SK-N-SH (cell line): ENCODE measurements around the gene KDM4C. TPM values are rescaled to one million over a fixed set of nuclear protein-coding genes. Genes with fewer than 3 reads are reported as not detected.

ENCODE experiments used
- CTCF ChIA-PET: fragments of 300-600, 350-600 bp; formaldehyde crosslinking; extraction: SDS; loops from one replicate; lab custom pipeline; 2021; lab: Yijun Ruan, JAX
- POLR2A ChIA-PET: fragments of 350-600 bp; sonication (Branson Sonifier 250); formaldehyde crosslinking; extraction: SDS; loops from one replicate; lab custom pipeline; 2020; ENCODE audit warnings: antibody characterized with exemption, inconsistent platforms; lab: Yijun Ruan, JAX
- DNase-seq: peaks from one replicate; pipeline ENCODE4 v3.0.0; 2012
- H2AFZ ChIP-seq: fragments of 200-600 bp; sonication (generic); 2 replicates; pipeline ENCODE4 v1.8.1; 2016; ENCODE audit warnings: antibody characterized with exemption, mild to moderate bottlenecking, low read depth
- H3F3A ChIP-seq: fragments of 200-600 bp; sonication (generic); replicated peaks from 2 replicates; pipeline ENCODE3; 2016; ENCODE audit warnings: antibody characterized with exemption, mild to moderate bottlenecking; ENCODE audit not compliant: insufficient read depth
- H3K27ac ChIP-seq, 2 experiments: fragments of 200-500 bp in 1 of 2; fragments of 200-600 bp in 1 of 2; sonication (Bioruptor generic) in 1 of 2; sonication (generic), shearing (Covaris generic) in 1 of 2; 2 replicates each; pipeline versions ENCODE4 v1.5.1 to v1.6.1; 2014 to 2016; ENCODE audit warnings: low read depth in 2 of 2, inconsistent platforms in 1 of 2, low read length in 1 of 2, mild to moderate bottlenecking in 1 of 2, mixed read lengths in 1 of 2
- H3K27me3 ChIP-seq: fragments of 200-600 bp; sonication (generic), shearing (Covaris generic); 2 replicates; pipeline ENCODE4 v1.6.1; 2016; ENCODE audit warnings: mixed run types; ENCODE audit not compliant: insufficient read depth
- H3K36me3 ChIP-seq, 2 experiments: fragments of 200-500 bp in 1 of 2; fragments of 200-600 bp in 1 of 2; sonication (Bioruptor generic) in 1 of 2; sonication (generic) in 1 of 2; replicated peaks in 1 of 2; 2 replicates each; pipeline versions ENCODE3 to v1.5.1; 2014 to 2016; ENCODE audit warnings: low read length in 1 of 2, mild to moderate bottlenecking in 1 of 2; ENCODE audit not compliant: insufficient read depth in 2 of 2, control insufficient read depth in 1 of 2
- H3K4me1 ChIP-seq, 2 experiments: fragments of 200-500 bp in 1 of 2; fragments of 200-600 bp in 1 of 2; sonication (Bioruptor generic) in 1 of 2; sonication (generic), shearing (Covaris generic) in 1 of 2; 2 replicates each; pipeline versions ENCODE4 v1.5.1 to v1.6.1; 2014 to 2016; ENCODE audit warnings: low read depth in 1 of 2, low read length in 1 of 2, mixed run types in 1 of 2; ENCODE audit not compliant: insufficient read depth in 2 of 2, control insufficient read depth in 1 of 2
- H3K4me2 ChIP-seq: fragments of 200-600 bp; sonication (generic), shearing (Covaris generic); 2 replicates; pipeline ENCODE4 v1.6.1; 2017; ENCODE audit warnings: mixed run types
- H3K4me3 ChIP-seq, 2 experiments: fragments of 200-500 bp in 1 of 2; fragments of 200-600 bp in 1 of 2; sonication (Bioruptor generic) in 1 of 2; sonication (generic), shearing (Covaris generic) in 1 of 2; 2 replicates each; pipeline versions ENCODE4 v1.5.1 to v1.8.1; 2014 to 2016; ENCODE audit warnings: low read depth in 2 of 2, inconsistent platforms in 1 of 2, low read length in 1 of 2, mild to moderate bottlenecking in 1 of 2, mixed read lengths in 1 of 2, moderate library complexity in 1 of 2
- H3K79me2 ChIP-seq: fragments of 200-600 bp; sonication (generic); 2 replicates; pipeline ENCODE4 v1.8.1; 2017; ENCODE audit warnings: mild to moderate bottlenecking; ENCODE audit not compliant: insufficient read depth
- H3K9ac ChIP-seq: fragments of 200-600 bp; sonication (generic); 2 replicates; pipeline ENCODE4 v1.6.1; 2017; ENCODE audit warnings: mixed run types
- H3K9me2 ChIP-seq: fragments of 200-600 bp; sonication (generic); 2 replicates; pipeline ENCODE4 v1.6.1; 2017; ENCODE audit warnings: mixed run types
- H3K9me3 ChIP-seq: fragments of 200-600 bp; sonication (generic); 2 replicates; pipeline ENCODE4 v1.6.1; 2017; ENCODE audit warnings: mixed run types, mild to moderate bottlenecking, moderate library complexity
- H4K20me1 ChIP-seq: fragments of 200-600 bp; sonication (generic); 2 replicates; pipeline ENCODE4 v1.6.1; 2017; ENCODE audit warnings: mild to moderate bottlenecking, mixed run types; ENCODE audit not compliant: insufficient read depth
- CHD2 ChIP-seq: fragments of 150-350 bp; IDR thresholded peaks from 2 replicates; pipeline ENCODE4 v1.6.1; 2018; ENCODE audit warnings: low read length; ENCODE audit not compliant: partially characterized antibody
- EZH2phosphoT487 ChIP-seq: fragments of 200-600 bp; sonication (generic); IDR thresholded peaks from 2 replicates; pipeline ENCODE4 v1.6.1; 2017; ENCODE audit warnings: low read depth, mixed run types, mild to moderate bottlenecking, antibody characterized with exemption, moderate library complexity, borderline replicate concordance
- FOSL2 ChIP-seq: IDR thresholded peaks from 2 replicates; pipeline ENCODE4 v1.4.0; 2012; ENCODE audit warnings: low read depth, mild to moderate bottlenecking, moderate library complexity, borderline replicate concordance
- JUND ChIP-seq: IDR thresholded peaks from 2 replicates; pipeline ENCODE4 v1.4.0; 2012
- MAX ChIP-seq: IDR thresholded peaks from 2 replicates; pipeline ENCODE4 v1.4.0; 2012; ENCODE audit warnings: low read depth
- NFIC ChIP-seq: IDR thresholded peaks from 2 replicates; pipeline ENCODE4 v1.4.0; 2012; ENCODE audit warnings: borderline replicate concordance
- NRF1 ChIP-seq: IDR thresholded peaks from 2 replicates; pipeline ENCODE4 v1.6.1; 2012; ENCODE audit warnings: low read depth, mild to moderate bottlenecking, low read length
- PBX3 ChIP-seq: IDR thresholded peaks from 2 replicates; pipeline ENCODE4; 2012
- RAD21 ChIP-seq: IDR thresholded peaks from 2 replicates; pipeline ENCODE4 v1.6.1; 2012; ENCODE audit warnings: mild to moderate bottlenecking, low read length
- SIN3A ChIP-seq: IDR thresholded peaks from 2 replicates; pipeline ENCODE4 v1.6.1; 2012; ENCODE audit warnings: low read depth, mild to moderate bottlenecking, low read length, moderate library complexity, borderline replicate concordance
- SMC3 ChIP-seq: IDR thresholded peaks from 2 replicates; pipeline ENCODE4 v1.6.1; 2012; ENCODE audit warnings: low read depth, low read length, improper control_type of control experiment
- TCF12 ChIP-seq: IDR thresholded peaks from 2 replicates; pipeline ENCODE4 v1.4.0; 2012
- TEAD4 ChIP-seq: IDR thresholded peaks from 2 replicates; pipeline ENCODE4 v1.4.0; 2012; ENCODE audit warnings: mild to moderate bottlenecking, borderline replicate concordance; ENCODE audit not compliant: insufficient read depth
- USF1 ChIP-seq: IDR thresholded peaks from 2 replicates; pipeline ENCODE4 v1.4.0; 2012; ENCODE audit warnings: low read depth, borderline replicate concordance
- USF2 ChIP-seq: fragments of 150-350 bp; IDR thresholded peaks from 2 replicates; pipeline ENCODE4 v1.6.1; 2017; ENCODE audit warnings: antibody characterized with exemption, low read length, low read depth, borderline replicate concordance
- YY1 ChIP-seq: IDR thresholded peaks from 2 replicates; pipeline ENCODE4 v1.4.0; 2012; ENCODE audit warnings: low read depth, mild to moderate bottlenecking
- WGBS: methylation state at CpG from one replicate; pipeline ENCODE4 v1.1.6; 2017; ENCODE audit warnings: low lambda C conversion rate; 5-methylcytosine and 5-hydroxymethylcytosine counted together
- polyA plus RNA-seq, 3 experiments: library from polyadenylated mRNA; depleted of rRNA; stranded (reverse); fragments of >200 nt; gene quantifications; 2 replicates each; pipeline ENCODE4 v1.2.3, GENCODE V29; 2012
- TF ChIP-seq, protein P1 (sequence below): fragments of 200-600 bp; sonication (generic); IDR thresholded peaks from 2 replicates; pipeline ENCODE4 v1.6.1; 2017; ENCODE audit warnings: antibody characterized with exemption, mild to moderate bottlenecking, moderate library complexity
- TF ChIP-seq, protein P2 (sequence below): fragments of 150-350 bp; IDR thresholded peaks from 2 replicates; pipeline ENCODE4 v1.6.1; 2016; ENCODE audit warnings: mild to moderate bottlenecking, low read depth, low read length
- TF ChIP-seq, protein P3 (sequence below): IDR thresholded peaks from 2 replicates; pipeline ENCODE4 v1.4.0; 2012; ENCODE audit warnings: low read depth, borderline replicate concordance

Gene KDM4C
- polyA plus RNA-seq, 1 of the 3 experiments (the other 2 are of a cell fraction) = 9.4 TPM

DNA sequence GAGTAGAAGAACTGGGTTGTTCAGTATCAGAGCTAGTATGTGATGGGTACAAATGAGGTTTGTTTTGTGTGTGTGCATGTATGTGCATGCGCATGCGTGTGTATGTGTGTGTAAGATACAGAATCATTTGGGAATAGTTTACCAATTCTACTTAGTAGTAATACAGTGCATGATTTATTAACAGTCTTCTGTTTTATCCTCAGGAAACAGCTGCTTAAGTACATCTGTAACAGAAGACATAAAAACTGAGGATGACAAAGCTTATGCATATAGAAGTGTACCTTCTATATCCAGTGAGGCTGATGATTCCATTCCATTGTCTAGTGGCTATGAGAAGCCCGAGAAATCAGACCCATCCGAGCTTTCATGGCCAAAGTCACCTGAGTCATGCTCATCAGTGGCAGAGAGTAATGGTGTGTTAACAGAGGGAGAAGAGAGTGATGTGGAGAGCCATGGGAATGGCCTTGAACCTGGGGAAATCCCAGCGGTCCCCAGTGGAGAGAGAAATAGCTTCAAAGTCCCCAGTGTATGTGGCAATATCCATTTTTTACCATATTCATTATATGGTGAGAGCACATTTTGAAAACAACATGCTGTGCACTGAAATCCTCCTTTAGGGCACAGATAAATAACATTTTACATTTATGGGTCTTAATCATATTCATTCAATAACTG lies 228.5 kb downstream of the KDM4C start:
- no peaks in the 10 kb centered on the region for H3K27me3 ChIP-seq
- TF ChIP-seq NFIC (no peak), USF1 (no peak), TEAD4 (no peak), MAX (no peak), YY1 (no peak), JUND (no peak), SMC3 (no peak), TCF12 (no peak), SIN3A (no peak), USF2 (no peak), RAD21 (no peak), CHD2 (no peak), EZH2phosphoT487 (no peak), PBX3 (no peak), FOSL2 (no peak), NRF1 (no peak)
- TF ChIP-seq, protein P1, sequence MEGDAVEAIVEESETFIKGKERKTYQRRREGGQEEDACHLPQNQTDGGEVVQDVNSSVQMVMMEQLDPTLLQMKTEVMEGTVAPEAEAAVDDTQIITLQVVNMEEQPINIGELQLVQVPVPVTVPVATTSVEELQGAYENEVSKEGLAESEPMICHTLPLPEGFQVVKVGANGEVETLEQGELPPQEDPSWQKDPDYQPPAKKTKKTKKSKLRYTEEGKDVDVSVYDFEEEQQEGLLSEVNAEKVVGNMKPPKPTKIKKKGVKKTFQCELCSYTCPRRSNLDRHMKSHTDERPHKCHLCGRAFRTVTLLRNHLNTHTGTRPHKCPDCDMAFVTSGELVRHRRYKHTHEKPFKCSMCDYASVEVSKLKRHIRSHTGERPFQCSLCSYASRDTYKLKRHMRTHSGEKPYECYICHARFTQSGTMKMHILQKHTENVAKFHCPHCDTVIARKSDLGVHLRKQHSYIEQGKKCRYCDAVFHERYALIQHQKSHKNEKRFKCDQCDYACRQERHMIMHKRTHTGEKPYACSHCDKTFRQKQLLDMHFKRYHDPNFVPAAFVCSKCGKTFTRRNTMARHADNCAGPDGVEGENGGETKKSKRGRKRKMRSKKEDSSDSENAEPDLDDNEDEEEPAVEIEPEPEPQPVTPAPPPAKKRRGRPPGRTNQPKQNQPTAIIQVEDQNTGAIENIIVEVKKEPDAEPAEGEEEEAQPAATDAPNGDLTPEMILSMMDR = no peak
- TF ChIP-seq, protein P2, sequence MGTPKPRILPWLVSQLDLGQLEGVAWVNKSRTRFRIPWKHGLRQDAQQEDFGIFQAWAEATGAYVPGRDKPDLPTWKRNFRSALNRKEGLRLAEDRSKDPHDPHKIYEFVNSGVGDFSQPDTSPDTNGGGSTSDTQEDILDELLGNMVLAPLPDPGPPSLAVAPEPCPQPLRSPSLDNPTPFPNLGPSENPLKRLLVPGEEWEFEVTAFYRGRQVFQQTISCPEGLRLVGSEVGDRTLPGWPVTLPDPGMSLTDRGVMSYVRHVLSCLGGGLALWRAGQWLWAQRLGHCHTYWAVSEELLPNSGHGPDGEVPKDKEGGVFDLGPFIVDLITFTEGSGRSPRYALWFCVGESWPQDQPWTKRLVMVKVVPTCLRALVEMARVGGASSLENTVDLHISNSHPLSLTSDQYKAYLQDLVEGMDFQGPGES = no peak
- TF ChIP-seq, protein P3, sequence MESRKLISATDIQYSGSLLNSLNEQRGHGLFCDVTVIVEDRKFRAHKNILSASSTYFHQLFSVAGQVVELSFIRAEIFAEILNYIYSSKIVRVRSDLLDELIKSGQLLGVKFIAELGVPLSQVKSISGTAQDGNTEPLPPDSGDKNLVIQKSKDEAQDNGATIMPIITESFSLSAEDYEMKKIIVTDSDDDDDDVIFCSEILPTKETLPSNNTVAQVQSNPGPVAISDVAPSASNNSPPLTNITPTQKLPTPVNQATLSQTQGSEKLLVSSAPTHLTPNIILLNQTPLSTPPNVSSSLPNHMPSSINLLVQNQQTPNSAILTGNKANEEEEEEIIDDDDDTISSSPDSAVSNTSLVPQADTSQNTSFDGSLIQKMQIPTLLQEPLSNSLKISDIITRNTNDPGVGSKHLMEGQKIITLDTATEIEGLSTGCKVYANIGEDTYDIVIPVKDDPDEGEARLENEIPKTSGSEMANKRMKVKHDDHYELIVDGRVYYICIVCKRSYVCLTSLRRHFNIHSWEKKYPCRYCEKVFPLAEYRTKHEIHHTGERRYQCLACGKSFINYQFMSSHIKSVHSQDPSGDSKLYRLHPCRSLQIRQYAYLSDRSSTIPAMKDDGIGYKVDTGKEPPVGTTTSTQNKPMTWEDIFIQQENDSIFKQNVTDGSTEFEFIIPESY = no peak
- H3K79me2 ChIP-seq = no peaks in the 10 kb centered on the region
- WGBS = 81% methylated on average over 5 of the region's 5 CpGs
- peaks cover 15 to 27% of the 10 kb centered on the region in 2 experiments for H3K36me3 ChIP-seq
- no peak overlapping the region for H2AFZ ChIP-seq
- H3F3A ChIP-seq = peaks cover 2% of the 10 kb centered on the region
- DNase-seq = no peak
- ChIA-PET CTCF (interaction anchor here (0.9 to 1.5 kb wide), 2 partner anchors 11 to 66 kb away, joined by 3 to 5 read pairs; no protein-coding TSS in a partner anchor), POLR2A (no interaction called here)
- H4K20me1 ChIP-seq = no peaks in the 10 kb centered on the region
- H3K9me2 ChIP-seq = no peaks in the 10 kb centered on the region
- H3K4me3 ChIP-seq = no peak overlapping the region
- no peak overlapping the region for H3K9ac ChIP-seq
- no peak overlapping the region for H3K27ac ChIP-seq
- no peaks in the 10 kb centered on the region for H3K4me1 ChIP-seq
- no peaks in the 10 kb centered on the region for H3K9me3 ChIP-seq
- no peak overlapping the region for H3K4me2 ChIP-seq
